IMR-90 (cell line): ENCODE results near the gene NCOA7. TPM values are rescaled to one million over a fixed set of nuclear protein-coding genes. Genes with fewer than 3 reads are reported as not detected.
A peak's percentile ranks its signal among the peaks of the same experiment; 100 is the strongest.

Experiments
- ATAC-seq: fragments of 200-7000 bp; cut with Tn5 transposase; 2 replicates; pipeline ENCODE4 v1.9.1; 2020; ENCODE audit warnings: low read depth, mild to moderate bottlenecking, moderate library complexity
- BruUV-seq: library from RNA; stranded (reverse); fragments of 400-500 nt; replicated peaks from 2 replicates; lab custom pipeline; 2021; lab: Mats Ljungman, UMichigan
- CTCF ChIA-PET: fragments of 300-600 bp; formaldehyde crosslinking; extraction: SDS; loops from one replicate; lab custom pipeline; 2021; ENCODE audit warnings: antibody characterized with exemption; lab: Yijun Ruan, JAX
- POLR2A ChIA-PET: fragments of 300-600 bp; sonication (Branson Sonifier 250); formaldehyde crosslinking; loops from one replicate; lab custom pipeline; 2022; ENCODE audit warnings: antibody characterized with exemption; ENCODE audit not compliant: unreplicated experiment; lab: Charles Lee
- DNase-seq: peaks from one replicate; pipeline ENCODE4 v3.0.0; 2013
- H2AFZ ChIP-seq: replicated peaks from 2 replicates; pipeline ENCODE3; 2013; ENCODE audit warnings: low read length, mild to moderate bottlenecking; ENCODE audit not compliant: poor library complexity
- H2AK5ac ChIP-seq: 2 replicates; pipeline ENCODE4 v1.6.1; 2013; ENCODE audit warnings: low read depth, low read length, inconsistent platforms
- H2AK9ac ChIP-seq: replicated peaks from 2 replicates; pipeline ENCODE3; 2013; ENCODE audit warnings: mild to moderate bottlenecking, low read depth, low read length, moderate library complexity; ENCODE audit not compliant: poor library complexity
- H2BK120ac ChIP-seq: 2 replicates; pipeline ENCODE4 v1.6.1; 2013; ENCODE audit warnings: low read depth, low read length, inconsistent platforms
- H2BK15ac ChIP-seq: 3 replicates; pipeline ENCODE4 v1.6.1; 2013; ENCODE audit warnings: low read depth, low read length, inconsistent platforms
- H2BK20ac ChIP-seq: 2 replicates; pipeline ENCODE4 v1.6.1; 2013; ENCODE audit warnings: low read depth, mild to moderate bottlenecking, inconsistent platforms, low read length, moderate library complexity
- H2BK5ac ChIP-seq: 2 replicates; pipeline ENCODE4 v1.6.1; 2013; ENCODE audit warnings: mild to moderate bottlenecking, low read depth, low read length, inconsistent platforms; ENCODE audit not compliant: poor library complexity, severe bottlenecking
- H3K14ac ChIP-seq: replicated peaks from 2 replicates; pipeline ENCODE4 v1.6.1; 2013; ENCODE audit warnings: low read depth, low read length, inconsistent platforms
- H3K18ac ChIP-seq: 2 replicates; pipeline ENCODE4 v1.6.1; 2013; ENCODE audit warnings: low read depth, low read length, control low read depth
- H3K23ac ChIP-seq: 2 replicates; pipeline ENCODE4 v1.6.1; 2013; ENCODE audit warnings: low read depth, low read length, inconsistent platforms
- H3K27ac ChIP-seq: 2 replicates; pipeline ENCODE4 v1.5.1; 2013; ENCODE audit warnings: mild to moderate bottlenecking, control low read depth, low read length; ENCODE audit not compliant: insufficient read depth
- H3K27me3 ChIP-seq: 2 replicates; pipeline ENCODE4 v1.6.1; 2013; ENCODE audit warnings: low read length; ENCODE audit not compliant: control insufficient read depth, insufficient read depth
- H3K36me3 ChIP-seq: 2 replicates; pipeline ENCODE4 v1.6.1; 2013; ENCODE audit warnings: low read length, mixed read lengths; ENCODE audit not compliant: control insufficient read depth, insufficient read depth
- H3K4ac ChIP-seq: 2 replicates; pipeline ENCODE4 v1.6.1; 2013; ENCODE audit warnings: low read depth, low read length, inconsistent platforms
- H3K4me1 ChIP-seq: 2 replicates; pipeline ENCODE4 v1.6.1; 2013; ENCODE audit warnings: low read length, mixed read lengths; ENCODE audit not compliant: control insufficient read depth, insufficient read depth
- H3K4me2 ChIP-seq: 2 replicates; pipeline ENCODE4 v1.6.1; 2013; ENCODE audit warnings: low read depth, mild to moderate bottlenecking, control low read depth, low read length, moderate library complexity
- H3K4me3 ChIP-seq: 2 replicates; pipeline ENCODE4 v1.5.1; 2013; ENCODE audit warnings: low read depth, mild to moderate bottlenecking, control low read depth, low read length, moderate library complexity; ENCODE audit not compliant: insufficient read depth
- H3K56ac ChIP-seq: 2 replicates; pipeline ENCODE4 v1.6.1; 2013; ENCODE audit warnings: low read length, inconsistent platforms; ENCODE audit not compliant: insufficient read depth; ENCODE audit errors: extremely low read depth
- H3K79me1 ChIP-seq, 2 experiments: 2 replicates each; pipeline ENCODE4 v1.6.1; 2013; ENCODE audit warnings: low read length in 2 of 2, inconsistent platforms in 1 of 2, low read depth in 1 of 2
- H3K9ac ChIP-seq: 2 replicates; pipeline ENCODE4 v1.6.1; 2013; ENCODE audit warnings: low read depth, low read length, control low read depth
- H3K9me1 ChIP-seq: 2 replicates; pipeline ENCODE4 v1.6.1; 2013; ENCODE audit warnings: low read length, inconsistent platforms; ENCODE audit not compliant: insufficient read depth
- H3K9me3 ChIP-seq: 2 replicates; pipeline ENCODE4 v1.6.1; 2013; ENCODE audit warnings: low read length; ENCODE audit not compliant: control insufficient read depth, insufficient read depth
- H4K20me1 ChIP-seq: 2 replicates; pipeline ENCODE4 v1.6.1; 2013; ENCODE audit warnings: low read length, inconsistent platforms; ENCODE audit not compliant: insufficient read depth
- H4K5ac ChIP-seq: 2 replicates; pipeline ENCODE4 v1.6.1; 2013; ENCODE audit warnings: mild to moderate bottlenecking, low read depth, low read length, control low read depth
- H4K8ac ChIP-seq, 2 experiments: 2 replicates each; pipeline ENCODE4 v1.6.1; 2013; ENCODE audit warnings: low read depth in 2 of 2, low read length in 2 of 2, control low read depth in 1 of 2, inconsistent platforms in 1 of 2
- H4K91ac ChIP-seq: 2 replicates; pipeline ENCODE4 v1.6.1; 2013; ENCODE audit warnings: low read depth, low read length, inconsistent platforms; ENCODE audit not compliant: insufficient read depth
- CEBPB ChIP-seq: IDR thresholded peaks from 2 replicates; pipeline ENCODE4 v1.6.1; 2012; ENCODE audit warnings: low read depth, low read length, improper control_type of control experiment
- ELK1 ChIP-seq: fragments of 150-350 bp; IDR thresholded peaks from 2 replicates; pipeline ENCODE4 v1.6.1; 2016; ENCODE audit warnings: low read depth, mild to moderate bottlenecking, low read length, moderate library complexity, borderline replicate concordance
- WGBS, 2 experiments: methylation state at CpG; one replicate each; pipeline versions ENCODE4 v1.1.5 to v1.1.7; 2013; ENCODE audit warnings: missing lambda C conversion rate in 2 of 2; ENCODE audit not compliant: insufficient read length in 1 of 2; ENCODE audit errors: extremely low coverage in 2 of 2; 5-methylcytosine and 5-hydroxymethylcytosine counted together
- dilution Hi-C: fragments of 300-500 bp; cut with HindIII; formaldehyde crosslinking; loops from one replicate; pipeline ENCODE4 v1.14.3; 2018; ENCODE audit warnings: low sequenced_read_pairs; ENCODE audit not compliant: unreplicated experiment
- in situ Hi-C: fragments of 300-500 bp; cut with MboI; formaldehyde crosslinking; loops from 3 replicates; pipeline ENCODE4 v1.14.3; 2019; ENCODE audit warnings: low sequenced_read_pairs, inconsistent platforms, mixed read lengths
- intact Hi-C: fragments of 100-400 bp; cut with micrococcal nuclease; formaldehyde crosslinking; loops from 2 replicates; pipeline ENCODE4 v1.10.0; 2022
- polyA plus RNA-seq, 3 experiments: library from polyadenylated mRNA; depleted of rRNA; stranded (reverse); fragments of >200 nt; gene quantifications; 2 replicates each; pipeline ENCODE4 v1.2.3, GENCODE V29; 2012; ENCODE audit warnings: low replicate concordance in 1 of 3
- total RNA-seq: library from RNA; depleted of rRNA; stranded (reverse); fragments of >200 nt; gene quantifications from 2 replicates; pipeline ENCODE4 v1.2.3, GENCODE V29; 2012

NCOA7 gene
- total and polyA plus RNA-seq, 2 of the 4 experiments (the other 2 are of a cell fraction), result 12.6 to 12.9 TPM

GRCh38 chr6:125835221-125835744 lies 44.5 kb downstream of the NCOA7 start:
- no peak overlapping the region for H3K4me2 ChIP-seq
- whole genome bisulfite sequencing, 2 experiments, result 83% methylated on average over 1 of the region's 2 CpGs; no CpG with 5 or more reads in 1 of the 2 experiments
- no peak for TF ChIP-seq ELK1
- peak; percentile 79 for TF ChIP-seq CEBPB

More at GRCh38 chr6:125835221-125835744, 44.5 kb downstream of the NCOA7 start:
- H3K23ac ChIP-seq, result no peak overlapping the region
- no peak overlapping the region for H3K4ac ChIP-seq
- no peak overlapping the region for H2AK5ac ChIP-seq
- no TSS peak for BruUV-seq
- no peak overlapping the region for H2BK15ac ChIP-seq
- intact Hi-C loops (no loop called here), in situ Hi-C loops (no loop called here), dilution Hi-C loops (no loop called here)
- H4K8ac ChIP-seq, result no peak overlapping the region
- no peak overlapping the region for H3K27ac ChIP-seq
- peaks cover 0 to 3% of the 10 kb centered on the region in 2 experiments; a peak in 1 of 4 replicates for H3K79me1 ChIP-seq
- no peak overlapping the region for H2AK9ac ChIP-seq
- no peak overlapping the region for H3K4me3 ChIP-seq
- H3K9ac ChIP-seq, result no peak overlapping the region
- H2BK5ac ChIP-seq, result no peak overlapping the region
- no peak overlapping the region for H3K56ac ChIP-seq
- H4K20me1 ChIP-seq, result no peaks in the 10 kb centered on the region
- H2BK120ac ChIP-seq, result no peak overlapping the region
- H3K36me3 ChIP-seq, result no peaks in the 10 kb centered on the region
- H3K18ac ChIP-seq, result no peak overlapping the region
- H4K5ac ChIP-seq, result no peak overlapping the region
- H2AFZ ChIP-seq, result no peak overlapping the region
- H2BK20ac ChIP-seq, result no peak overlapping the region
- DNase-seq (peak; percentile 75), ATAC-seq (peak; percentile 78)
- H4K91ac ChIP-seq, result no peak overlapping the region
- H3K4me1 ChIP-seq, result peaks cover 2% of the 10 kb centered on the region; the same call in 1 of the 2 replicates
- no peaks in the 10 kb centered on the region; the same call in 1 of the 2 replicates for H3K9me1 ChIP-seq
- POLR2A ChIA-PET, result interaction anchor here (0.7 kb wide), 2 partner anchors 45 to 836 kb away, joined by 3 to 6 read pairs; partner anchors contain the start of gene NCOA7
- H3K27me3 ChIP-seq, result no peaks in the 10 kb centered on the region
- H3K9me3 ChIP-seq, result no peaks in the 10 kb centered on the region
- no peak overlapping the region for H3K14ac ChIP-seq
- CTCF ChIA-PET, result interaction anchor here (0.8 to 1.3 kb wide), 2 partner anchors 8 to 20 kb away, joined by 3 read pairs; no protein-coding TSS in a partner anchor
